ENCODE measurements around the gene PLPP6. TPM values are rescaled to one million over a fixed set of nuclear protein-coding genes. Genes with fewer than 3 reads are reported as not detected.
A peak's percentile ranks its signal among the peaks of the same experiment; 100 is the strongest.

PLPP6 gene
- polyA plus RNA-seq, 1 donor (not counting 4 experiments of a cell fraction or from before 2014, with no cell fraction given), result 7.7 TPM

DNA sequence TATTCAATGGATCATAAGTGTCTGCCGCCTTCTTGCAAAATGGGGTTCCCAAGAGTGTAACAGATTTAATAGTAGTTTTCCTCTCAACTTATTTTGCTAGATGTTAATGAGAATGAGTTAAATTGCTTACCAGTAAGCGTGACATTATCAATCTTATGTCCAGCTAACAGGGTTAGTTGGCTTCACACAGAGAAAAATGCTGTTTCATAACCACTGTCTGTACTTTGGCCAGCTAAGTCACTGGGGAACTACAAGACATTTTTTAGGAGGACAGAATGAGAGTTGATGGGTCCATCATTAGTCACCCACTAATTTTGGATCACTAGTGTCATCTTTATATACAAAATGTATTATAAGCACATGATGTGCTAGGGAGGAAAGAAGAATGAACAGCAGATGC is 18.7 kb downstream of the PLPP6 start:
- no peak for FAIRE-seq
- Histone ChIP-seq H3K79me2 (ENCODE audit: control insufficient read depth, insufficient read depth, low read length) (peaks cover 35% of the 10 kb centered on the region), H3K27ac (ENCODE audit: control insufficient read depth, insufficient read depth, low read length) (peak overlapping the region; percentile 94)

DNA sequence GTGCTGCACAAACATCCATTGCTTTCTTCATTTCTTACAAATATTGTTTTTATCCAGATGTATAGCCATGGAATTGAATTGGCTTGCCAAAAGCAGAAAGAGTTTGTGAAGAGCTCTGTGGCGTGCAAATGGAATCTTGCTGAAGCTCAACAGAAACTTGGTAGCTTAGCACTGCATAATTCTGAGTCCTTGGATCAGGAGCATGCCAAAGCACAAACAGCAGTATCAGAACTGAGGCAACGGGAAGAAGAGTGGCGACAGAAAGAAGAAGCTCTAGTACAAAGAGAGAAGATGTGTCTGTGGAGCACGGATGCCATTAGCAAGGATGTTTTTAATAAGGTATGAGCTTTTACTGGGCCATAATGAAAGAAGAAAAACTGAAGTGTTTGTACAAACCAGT is 22.7 kb downstream of the PLPP6 start:
- H2AFZ ChIP-seq (ENCODE audit: control insufficient read depth, low read length), result no peak overlapping the region
- FAIRE-seq (no peak), DNase-seq (ENCODE audit: low read depth, low spot score) (no peak)
- dilution Hi-C loops (cut with MboI; ENCODE audit: extremely low pct_ligation_motif_present, low sequenced_read_pairs), result no loop called here
- no peaks in the 10 kb centered on the region for H3K27me3 ChIP-seq (ENCODE audit: control insufficient read depth, extremely low read depth, insufficient read depth, low read length)
- H4K20me1 ChIP-seq (ENCODE audit: control insufficient read depth, extremely low read depth, insufficient read depth, low read length), result no peaks in the 10 kb centered on the region
- H3K9me3 ChIP-seq (ENCODE audit: control insufficient read depth, low read depth, low read length), result no peaks in the 10 kb centered on the region
- no peak overlapping the region for H3K27ac ChIP-seq (ENCODE audit: control insufficient read depth, insufficient read depth, low read length)
- H3K4me3 ChIP-seq (ENCODE audit: control insufficient read depth in 2 of 3, extremely low read depth in 1 of 3, insufficient read depth in 2 of 3, low read depth in 1 of 3, low read length in 3 of 3), result no peak overlapping the region
- TF ChIP-seq, protein P1, sequence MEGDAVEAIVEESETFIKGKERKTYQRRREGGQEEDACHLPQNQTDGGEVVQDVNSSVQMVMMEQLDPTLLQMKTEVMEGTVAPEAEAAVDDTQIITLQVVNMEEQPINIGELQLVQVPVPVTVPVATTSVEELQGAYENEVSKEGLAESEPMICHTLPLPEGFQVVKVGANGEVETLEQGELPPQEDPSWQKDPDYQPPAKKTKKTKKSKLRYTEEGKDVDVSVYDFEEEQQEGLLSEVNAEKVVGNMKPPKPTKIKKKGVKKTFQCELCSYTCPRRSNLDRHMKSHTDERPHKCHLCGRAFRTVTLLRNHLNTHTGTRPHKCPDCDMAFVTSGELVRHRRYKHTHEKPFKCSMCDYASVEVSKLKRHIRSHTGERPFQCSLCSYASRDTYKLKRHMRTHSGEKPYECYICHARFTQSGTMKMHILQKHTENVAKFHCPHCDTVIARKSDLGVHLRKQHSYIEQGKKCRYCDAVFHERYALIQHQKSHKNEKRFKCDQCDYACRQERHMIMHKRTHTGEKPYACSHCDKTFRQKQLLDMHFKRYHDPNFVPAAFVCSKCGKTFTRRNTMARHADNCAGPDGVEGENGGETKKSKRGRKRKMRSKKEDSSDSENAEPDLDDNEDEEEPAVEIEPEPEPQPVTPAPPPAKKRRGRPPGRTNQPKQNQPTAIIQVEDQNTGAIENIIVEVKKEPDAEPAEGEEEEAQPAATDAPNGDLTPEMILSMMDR (optimal IDR thresholded peaks at IDR 0.05 in 1 of 3, IDR thresholded peaks at IDR 0.05 in 1 of 3, conservative IDR thresholded peaks at IDR 0.05 in 1 of 3; ENCODE audit: extremely low read depth in 1 of 3, insufficient read depth in 2 of 3, low read length in 3 of 3), result no peak
- TF ChIP-seq EZH2 (IDR thresholded peaks at IDR 0.05; ENCODE audit: low read length), result no peak
- peaks cover 38% of the 10 kb centered on the region for H3K79me2 ChIP-seq (ENCODE audit: control insufficient read depth, insufficient read depth, low read length)
- H3K4me2 ChIP-seq (ENCODE audit: control insufficient read depth, extremely low read depth, insufficient read depth, low read depth, low read length), result no peak overlapping the region
- H3K36me3 ChIP-seq (ENCODE audit: control insufficient read depth in 2 of 2, extremely low read depth in 1 of 2, insufficient read depth in 2 of 2, low read length in 2 of 2), result peaks cover 2 to 7% of the 10 kb centered on the region in 2 experiments
- no peak overlapping the region for H3K9ac ChIP-seq (ENCODE audit: control insufficient read depth, extremely low read depth, insufficient read depth, low read length)
- H3K4me1 ChIP-seq (ENCODE audit: control insufficient read depth, extremely low read depth, insufficient read depth, low read length), result peaks cover 9% of the 10 kb centered on the region
- no peaks in the 10 kb centered on the region for H3K9me1 ChIP-seq (ENCODE audit: control insufficient read depth, extremely low read depth, insufficient read depth, low read length)

More for the DNA sequence above, 18.7 kb downstream of the PLPP6 start:
- Histone ChIP-seq H3K27me3 (ENCODE audit: control insufficient read depth, extremely low read depth, insufficient read depth, low read length) (no peaks in the 10 kb centered on the region), H3K9ac (ENCODE audit: control insufficient read depth, extremely low read depth, insufficient read depth, low read length) (peak overlapping the region; percentile 81), H3K4me2 (ENCODE audit: control insufficient read depth, extremely low read depth, insufficient read depth, low read depth, low read length) (peak overlapping the region; percentile 90), H3K4me1 (ENCODE audit: control insufficient read depth, extremely low read depth, insufficient read depth, low read length) (peaks cover 12% of the 10 kb centered on the region), H3K36me3 (ENCODE audit: control insufficient read depth in 2 of 2, extremely low read depth in 1 of 2, insufficient read depth in 2 of 2, low read length in 2 of 2) (no peaks in the 10 kb centered on the region), H4K20me1 (ENCODE audit: control insufficient read depth, extremely low read depth, insufficient read depth, low read length) (no peaks in the 10 kb centered on the region), H3K4me3 (ENCODE audit: control insufficient read depth in 2 of 3, extremely low read depth in 1 of 3, insufficient read depth in 2 of 3, low read depth in 1 of 3, low read length in 3 of 3) (peak overlapping the region; percentile 74 to 88 (median 81)), H2AFZ (ENCODE audit: control insufficient read depth, low read length) (no peak overlapping the region), H3K9me1 (ENCODE audit: control insufficient read depth, extremely low read depth, insufficient read depth, low read length) (no peaks in the 10 kb centered on the region), H3K9me3 (ENCODE audit: control insufficient read depth, low read depth, low read length) (no peaks in the 10 kb centered on the region)
- DNase-seq (ENCODE audit: low read depth, low spot score), result no peak
- TF ChIP-seq, protein P1 (optimal IDR thresholded peaks at IDR 0.05 in 1 of 3, IDR thresholded peaks at IDR 0.05 in 1 of 3, conservative IDR thresholded peaks at IDR 0.05 in 1 of 3; ENCODE audit: extremely low read depth in 1 of 3, insufficient read depth in 2 of 3, low read length in 3 of 3), result no peak
- TF ChIP-seq EZH2 (IDR thresholded peaks at IDR 0.05; ENCODE audit: low read length), result no peak
- dilution Hi-C loops (cut with MboI; ENCODE audit: extremely low pct_ligation_motif_present, low sequenced_read_pairs), result no loop called here

Measured in keratinocyte (primary cell).